Thoracic aorta (tissue), 2 donors: ENCODE data around the gene PARM1. TPM values are rescaled to one million over a fixed set of nuclear protein-coding genes. Genes with fewer than 3 reads are reported as not detected.
A peak's percentile ranks its signal among the peaks of the same experiment; 100 is the strongest.

Experiments used
- ATAC-seq: fragments of 150-250 bp; one replicate; pipeline ENCODE4 v1.8.0; 2017; ENCODE audit warnings: low read depth; ENCODE audit not compliant: insufficient number of reproducible peaks, low FRiP score
- DNase-seq: peaks from one replicate; pipeline ENCODE4 v3.0.0-alpha.2; 2020; ENCODE audit warnings: low spot score
- H3K27ac ChIP-seq, 2 donors: fragments of 200-600 bp; sonication (generic); 1 replicate in 1 of 2; 2 replicates in 1 of 2; pipeline ENCODE4 v1.5.1; 2016; ENCODE audit warnings: mild to moderate bottlenecking in 2 of 2, moderate library complexity in 2 of 2
- H3K27me3 ChIP-seq: fragments of 200-600 bp; sonication (generic); replicated peaks from 2 replicates; pipeline ENCODE4 v1.6.0; 2016; ENCODE audit warnings: mild to moderate bottlenecking; ENCODE audit not compliant: insufficient read depth
- H3K36me3 ChIP-seq: fragments of 200-600 bp; sonication (generic); one replicate; pipeline ENCODE4 v1.5.1; 2016
- H3K4me1 ChIP-seq, 2 donors: fragments of 200-600 bp; sonication (generic); 1 replicate in 1 of 2; 2 replicates in 1 of 2; pipeline versions ENCODE4 v1.5.1 to v1.6.0; 2016; ENCODE audit warnings: low read depth in 2 of 2, mild to moderate bottlenecking in 1 of 2; ENCODE audit not compliant: control insufficient read depth in 1 of 2
- H3K4me3 ChIP-seq: fragments of 200-600 bp; sonication (generic); 2 replicates; pipeline ENCODE4 v1.5.1; 2016; ENCODE audit warnings: mild to moderate bottlenecking
- H3K9me3 ChIP-seq: fragments of 200-600 bp; sonication (generic); 2 replicates; pipeline ENCODE4 v1.5.1; 2016
- total RNA-seq, 2 donors: library from RNA; depleted of rRNA; stranded (reverse); fragments of >200 nt; gene quantifications; one replicate each; pipeline versions ENCODE4 v1.1.0 to v1.2.3, GENCODE V29; 2016
- TF ChIP-seq, protein P1 (sequence below): fragments of 200-600 bp; sonication (generic); IDR thresholded peaks from one replicate; pipeline ENCODE4 v1.5.1; 2019; ENCODE audit warnings: antibody characterized with exemption

The PARM1 gene
- total RNA-seq, 2 donors from 2014 or later, result 127 to 263 TPM

- no peak for DNase-seq
- H3K27me3 ChIP-seq, result no peaks in the 10 kb centered on the region
- TF ChIP-seq, protein P1, sequence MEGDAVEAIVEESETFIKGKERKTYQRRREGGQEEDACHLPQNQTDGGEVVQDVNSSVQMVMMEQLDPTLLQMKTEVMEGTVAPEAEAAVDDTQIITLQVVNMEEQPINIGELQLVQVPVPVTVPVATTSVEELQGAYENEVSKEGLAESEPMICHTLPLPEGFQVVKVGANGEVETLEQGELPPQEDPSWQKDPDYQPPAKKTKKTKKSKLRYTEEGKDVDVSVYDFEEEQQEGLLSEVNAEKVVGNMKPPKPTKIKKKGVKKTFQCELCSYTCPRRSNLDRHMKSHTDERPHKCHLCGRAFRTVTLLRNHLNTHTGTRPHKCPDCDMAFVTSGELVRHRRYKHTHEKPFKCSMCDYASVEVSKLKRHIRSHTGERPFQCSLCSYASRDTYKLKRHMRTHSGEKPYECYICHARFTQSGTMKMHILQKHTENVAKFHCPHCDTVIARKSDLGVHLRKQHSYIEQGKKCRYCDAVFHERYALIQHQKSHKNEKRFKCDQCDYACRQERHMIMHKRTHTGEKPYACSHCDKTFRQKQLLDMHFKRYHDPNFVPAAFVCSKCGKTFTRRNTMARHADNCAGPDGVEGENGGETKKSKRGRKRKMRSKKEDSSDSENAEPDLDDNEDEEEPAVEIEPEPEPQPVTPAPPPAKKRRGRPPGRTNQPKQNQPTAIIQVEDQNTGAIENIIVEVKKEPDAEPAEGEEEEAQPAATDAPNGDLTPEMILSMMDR, result no peak
- no peaks in the 10 kb centered on the region for H3K9me3 ChIP-seq
- H3K27ac ChIP-seq, result peak overlapping the region; percentile 83 to 93
- H3K4me1 ChIP-seq, result peaks cover 7 to 24% of the 10 kb centered on the region in 2 donors
- no peak for ATAC-seq
- H3K4me3 ChIP-seq, result peak overlapping the region; percentile 85
- no peaks in the 10 kb centered on the region for H3K36me3 ChIP-seq
Observed at GRCh38 chr4:74934888-74935287, 2.0 kb downstream of the PARM1 start.

DNA sequence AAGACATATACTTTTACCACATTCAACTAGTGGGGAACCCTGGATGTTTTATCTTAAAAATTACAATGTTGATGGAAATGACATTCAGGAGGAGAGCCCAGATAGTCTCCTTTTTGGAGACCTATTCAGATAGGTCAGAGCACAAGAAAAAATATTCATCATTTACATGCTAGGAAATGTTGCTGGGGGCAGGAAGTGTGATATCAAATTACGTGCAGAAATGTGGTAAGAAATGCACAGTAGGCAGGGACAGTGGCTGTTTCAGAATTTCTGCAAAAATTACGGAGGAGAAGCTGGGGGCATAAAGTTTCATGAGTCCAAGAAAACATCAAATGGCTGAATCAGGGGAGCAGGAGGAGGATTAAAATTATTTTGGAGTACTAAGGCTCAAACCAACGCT, 8.2 kb downstream of the PARM1 start:
- H3K27me3 ChIP-seq, result no peaks in the 10 kb centered on the region
- H3K27ac ChIP-seq, result no peak overlapping the region
- H3K36me3 ChIP-seq, result no peaks in the 10 kb centered on the region
- peaks cover 2 to 47% of the 10 kb centered on the region in 2 donors for H3K4me1 ChIP-seq
- no peak for ATAC-seq
- no peak overlapping the region for H3K4me3 ChIP-seq
- no peak for DNase-seq
- TF ChIP-seq, protein P1, result no peak
- no peaks in the 10 kb centered on the region for H3K9me3 ChIP-seq

GRCh38 chr4:74942251-74942917, 9.5 kb downstream of the PARM1 start:
- H3K27me3 ChIP-seq, result no peaks in the 10 kb centered on the region
- H3K4me3 ChIP-seq, result no peak overlapping the region
- peak overlapping the region in 1 of 2 donors; percentile 36 for H3K27ac ChIP-seq
- no peaks in the 10 kb centered on the region for H3K9me3 ChIP-seq
- ATAC-seq (no peak), DNase-seq (no peak)
- peaks cover 2 to 38% of the 10 kb centered on the region in 2 donors for H3K4me1 ChIP-seq
- TF ChIP-seq, protein P1, result no peak
- H3K36me3 ChIP-seq, result no peaks in the 10 kb centered on the region

DNA sequence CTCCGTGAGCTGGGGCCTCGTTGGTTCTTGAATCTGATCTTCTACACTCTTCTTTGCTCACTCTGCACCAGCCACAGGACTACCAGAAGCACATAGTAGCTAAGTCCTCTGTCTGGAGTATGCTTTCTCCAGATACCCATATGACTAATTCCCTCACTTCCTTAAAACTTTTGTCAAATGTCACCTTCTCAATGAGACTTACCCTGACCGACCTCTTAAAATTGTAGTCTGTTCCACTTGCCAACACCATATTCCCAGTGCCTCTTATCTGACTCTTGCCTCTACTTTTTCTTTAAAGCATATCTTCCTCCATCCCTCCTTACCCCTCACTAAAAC, 10.0 kb downstream of the PARM1 start:
- peaks cover 2 to 33% of the 10 kb centered on the region in 2 donors for H3K4me1 ChIP-seq
- peak overlapping the region; percentile 13 to 36 for H3K27ac ChIP-seq
- H3K9me3 ChIP-seq, result no peaks in the 10 kb centered on the region
- no peak for ATAC-seq
- no peaks in the 10 kb centered on the region for H3K27me3 ChIP-seq
- H3K36me3 ChIP-seq, result no peaks in the 10 kb centered on the region
- TF ChIP-seq, protein P1, result no peak
- H3K4me3 ChIP-seq, result no peak overlapping the region
- DNase-seq, result no peak

GRCh38 chr4:74944354-74944793, 11.5 kb downstream of the PARM1 start:
- DNase-seq (no peak), ATAC-seq (no peak)
- Histone ChIP-seq H3K27me3 (no peaks in the 10 kb centered on the region), H3K4me1 (peaks cover 0 to 28% of the 10 kb centered on the region in 2 donors), H3K4me3 (no peak overlapping the region), H3K36me3 (no peaks in the 10 kb centered on the region), H3K27ac (no peak overlapping the region), H3K9me3 (no peaks in the 10 kb centered on the region)
- TF ChIP-seq, protein P1, result no peak
